ENCODE measurements around the gene DCAF17.

Gene DCAF17

DNA sequence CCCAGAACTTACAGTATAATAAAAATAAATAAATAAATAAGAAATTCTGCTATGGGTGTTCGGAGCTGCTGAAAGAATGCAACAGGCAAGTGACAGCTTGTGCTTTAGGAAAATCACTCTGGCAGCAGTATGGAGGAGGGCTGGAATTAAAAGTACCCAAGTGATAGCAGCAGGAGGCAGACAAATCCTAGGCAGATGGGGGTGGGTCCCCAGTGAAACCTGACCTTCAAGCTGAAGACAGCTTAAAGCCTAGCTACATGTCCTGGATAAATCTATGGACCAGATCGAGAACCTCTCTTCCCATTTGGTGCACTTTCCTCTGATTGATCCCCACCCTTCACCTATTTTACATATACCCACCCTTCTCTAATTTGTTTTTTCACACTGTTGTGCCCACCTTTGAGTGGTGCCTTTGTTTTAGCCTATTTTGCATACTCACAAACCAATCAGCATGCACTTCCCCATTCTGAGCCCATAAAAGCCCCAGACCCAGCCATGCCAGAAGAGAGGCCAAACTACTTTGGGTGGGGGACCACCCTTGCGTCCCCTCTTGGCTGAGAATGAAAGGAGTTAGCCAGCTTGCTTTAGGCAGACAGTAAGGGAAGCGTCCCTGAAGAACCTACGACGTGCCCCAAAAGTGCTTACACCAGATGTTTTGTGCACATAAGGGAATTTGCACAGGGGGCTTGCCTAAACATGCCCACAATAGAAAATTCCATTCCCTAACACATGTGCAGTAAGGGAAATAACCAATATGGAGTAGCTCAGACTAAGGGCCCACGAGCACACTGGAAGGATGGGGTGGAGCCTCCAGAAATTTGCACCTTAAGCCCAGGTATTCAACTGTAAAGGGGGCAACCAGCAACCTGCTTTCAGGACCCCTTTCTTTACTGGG is 3.3 kb upstream of the DCAF17 start:
- TF ChIP-seq, protein P1, sequence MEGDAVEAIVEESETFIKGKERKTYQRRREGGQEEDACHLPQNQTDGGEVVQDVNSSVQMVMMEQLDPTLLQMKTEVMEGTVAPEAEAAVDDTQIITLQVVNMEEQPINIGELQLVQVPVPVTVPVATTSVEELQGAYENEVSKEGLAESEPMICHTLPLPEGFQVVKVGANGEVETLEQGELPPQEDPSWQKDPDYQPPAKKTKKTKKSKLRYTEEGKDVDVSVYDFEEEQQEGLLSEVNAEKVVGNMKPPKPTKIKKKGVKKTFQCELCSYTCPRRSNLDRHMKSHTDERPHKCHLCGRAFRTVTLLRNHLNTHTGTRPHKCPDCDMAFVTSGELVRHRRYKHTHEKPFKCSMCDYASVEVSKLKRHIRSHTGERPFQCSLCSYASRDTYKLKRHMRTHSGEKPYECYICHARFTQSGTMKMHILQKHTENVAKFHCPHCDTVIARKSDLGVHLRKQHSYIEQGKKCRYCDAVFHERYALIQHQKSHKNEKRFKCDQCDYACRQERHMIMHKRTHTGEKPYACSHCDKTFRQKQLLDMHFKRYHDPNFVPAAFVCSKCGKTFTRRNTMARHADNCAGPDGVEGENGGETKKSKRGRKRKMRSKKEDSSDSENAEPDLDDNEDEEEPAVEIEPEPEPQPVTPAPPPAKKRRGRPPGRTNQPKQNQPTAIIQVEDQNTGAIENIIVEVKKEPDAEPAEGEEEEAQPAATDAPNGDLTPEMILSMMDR (IDR thresholded peaks at IDR 0.05; ENCODE audit: insufficient read depth, low read length, missing control alignments) = no peak
- H3K4me3 ChIP-seq (ENCODE audit: low read depth, low read length) = no peak overlapping the region
- no peak for DNase-seq (ENCODE audit: low read depth, low spot score)
- ChIA-PET CTCF (interaction anchor here (1.0 to 2.2 kb wide), 3 partner anchors 15 to 501 kb away, joined by 3 to 19 read pairs (median 4); no protein-coding TSS in a partner anchor), POLR2A (no interaction called here)

DNA sequence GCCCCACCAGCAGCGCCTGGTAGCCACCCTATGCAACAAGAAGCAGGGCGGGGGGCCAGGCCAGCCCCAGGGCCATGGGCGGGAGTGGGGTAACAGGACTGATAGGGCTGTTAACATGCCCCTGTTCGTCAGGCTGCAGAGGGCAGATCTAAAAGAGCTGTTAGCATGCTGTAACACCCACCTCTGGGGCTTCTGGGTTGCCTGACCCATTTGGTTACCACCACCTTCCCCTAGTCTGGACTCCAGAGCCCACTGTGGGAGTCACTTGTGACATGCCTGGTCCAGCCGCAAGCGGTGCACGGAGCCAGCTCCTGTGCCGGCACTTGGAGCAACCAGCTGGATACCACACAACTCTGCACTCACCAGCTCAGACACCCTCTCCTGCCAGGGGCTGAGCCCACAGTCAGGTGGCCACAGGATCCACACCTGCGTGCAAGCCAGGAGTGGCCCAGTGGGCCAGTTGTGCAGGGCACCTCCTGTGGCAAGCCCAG is 2.3 kb upstream of the DCAF17 start:
- TF ChIP-seq, protein P1 (IDR thresholded peaks at IDR 0.05; ENCODE audit: insufficient read depth, low read length, missing control alignments) = no peak
- H3K4me3 ChIP-seq (ENCODE audit: low read depth, low read length) = no peak overlapping the region
- ChIA-PET CTCF (interaction anchor here (1.2 to 2.2 kb wide), 3 partner anchors 16 to 502 kb away, joined by 4 to 19 read pairs (median 8); no protein-coding TSS in a partner anchor), POLR2A (no interaction called here)
- DNase-seq (ENCODE audit: low read depth, low spot score) = no peak

DNA sequence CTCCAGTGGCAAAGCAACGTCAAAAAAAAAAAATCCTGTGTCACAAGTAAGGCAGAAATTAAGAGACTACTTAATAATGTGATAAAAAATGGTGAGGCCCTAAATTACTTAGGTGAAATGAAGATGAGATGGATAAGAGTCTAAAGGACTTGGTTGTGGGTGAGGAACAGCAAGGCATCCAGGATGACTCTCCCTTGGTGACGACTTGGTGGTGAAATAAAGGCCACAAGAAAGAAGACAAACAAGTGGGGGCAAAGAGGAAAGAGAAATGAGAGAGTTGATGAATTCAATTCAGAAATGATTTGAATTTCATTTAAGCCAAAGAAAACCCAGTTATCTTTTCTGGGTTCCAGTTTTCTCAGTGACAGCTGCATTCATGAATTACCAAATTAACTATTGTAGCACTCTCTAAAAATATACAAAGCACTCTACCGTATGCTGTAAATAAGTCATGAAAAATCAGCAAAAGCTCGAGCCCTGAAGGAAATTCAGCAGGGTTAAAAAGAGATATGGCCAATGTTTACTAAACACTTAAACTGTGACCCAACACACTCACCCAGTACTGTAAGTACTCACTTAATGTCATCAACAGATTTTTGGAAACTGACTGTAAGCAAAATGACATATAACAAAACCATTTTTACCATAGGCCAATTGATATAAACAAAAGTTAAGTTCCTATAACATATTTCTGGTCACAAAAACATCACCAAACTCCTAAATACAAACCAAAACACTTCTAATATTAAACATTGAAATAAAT is 1.6 kb upstream of the DCAF17 start:
- no peak overlapping the region for H3K4me3 ChIP-seq (ENCODE audit: low read depth, low read length)
- TF ChIP-seq, protein P1 (IDR thresholded peaks at IDR 0.05; ENCODE audit: insufficient read depth, low read length, missing control alignments) = no peak
- POLR2A ChIA-PET = no interaction called here
- CTCF ChIA-PET = interaction anchor here (0.9 to 2.2 kb wide), 9 partner anchors 12 to 503 kb away, joined by 3 to 19 read pairs (median 3); no protein-coding TSS in a partner anchor
- DNase-seq (ENCODE audit: low read depth, low spot score) = no peak

DNA sequence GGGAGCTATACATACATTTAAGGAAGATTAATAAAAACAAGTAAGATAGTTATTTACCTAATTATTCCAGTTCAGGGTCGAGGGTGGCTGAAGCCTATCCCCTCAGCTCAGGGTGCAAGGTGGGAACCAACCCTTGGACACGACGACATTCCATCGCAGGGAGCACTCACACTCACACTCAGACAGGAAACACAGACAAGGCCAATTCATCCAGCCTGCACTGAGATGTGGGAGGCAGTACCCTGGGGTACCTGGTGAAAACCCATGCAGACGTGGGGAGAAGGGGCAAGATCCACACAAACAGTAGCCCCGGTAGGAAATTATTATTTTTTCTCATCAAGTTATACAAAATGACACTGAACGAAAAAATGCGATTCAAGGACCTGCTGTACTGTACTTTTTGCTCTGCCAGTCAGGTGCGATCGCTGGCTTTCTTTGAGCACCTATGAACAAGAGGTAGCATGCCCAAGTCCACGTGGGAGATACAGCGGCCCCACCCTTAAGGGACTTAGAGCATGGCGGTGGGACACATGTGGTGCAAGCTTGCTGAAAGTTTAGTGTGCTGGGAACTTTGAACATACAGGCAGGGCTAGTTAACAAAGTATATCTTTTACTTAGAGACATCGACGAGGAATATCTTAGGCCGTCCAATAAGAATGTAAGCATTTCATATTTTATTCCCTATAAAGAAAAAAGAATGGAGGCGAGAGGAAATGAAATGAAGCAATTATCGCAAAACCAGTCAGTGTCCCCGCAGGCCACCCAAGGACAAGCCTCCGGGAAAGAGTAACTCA is 860 bp upstream of the DCAF17 start:
- TF ChIP-seq, protein P1 (IDR thresholded peaks at IDR 0.05; ENCODE audit: insufficient read depth, low read length, missing control alignments) = no peak
- DNase-seq (ENCODE audit: low read depth, low spot score) = no peak
- POLR2A ChIA-PET = interaction anchor here (1.1 to 1.5 kb wide), 2 partner anchors 17 to 89 kb away, joined by 3 read pairs; partner anchors contain the start of gene CYBRD1
- H3K4me3 ChIP-seq (ENCODE audit: low read depth, low read length) = peak overlapping the region; percentile 84
- CTCF ChIA-PET = interaction anchor here (0.6 to 1.9 kb wide), 10 partner anchors 13 to 460 kb away, joined by 3 to 8 read pairs (median 3); no protein-coding TSS in a partner anchor

DNA sequence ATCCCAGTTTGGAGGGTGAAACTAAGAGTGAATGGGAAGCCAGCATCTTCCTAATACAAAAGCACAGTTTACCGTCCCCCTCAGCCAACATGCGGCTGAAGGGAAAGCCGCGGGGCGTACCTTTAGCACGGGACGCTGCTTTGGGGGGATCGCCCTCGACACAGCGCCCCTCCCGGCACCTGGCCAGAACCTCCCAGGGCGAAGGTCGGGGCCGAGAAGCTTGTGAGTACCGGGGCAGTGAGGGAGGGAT is 338 bp upstream of the DCAF17 start, which contains the start of gene METTL8:
Gene METTL8 (minus strand): TSS at position 228 of the 250 bp plus-strand sequence. CDS start 41,805 bp downstream, outside the sequence.
- ChIA-PET POLR2A (interaction anchor here (0.6 to 1.5 kb wide), 3 partner anchors 18 to 542 kb away, joined by 3 to 4 read pairs (median 3); partner anchors contain the start of gene CYBRD1), CTCF (interaction anchor here (0.6 to 1.5 kb wide), 4 partner anchors 15 to 461 kb away, joined by 3 to 4 read pairs (median 4); no protein-coding TSS in a partner anchor)
- peak within 1 kb of the TSS; percentile 84 for H3K4me3 ChIP-seq (ENCODE audit: low read depth, low read length)
- DNase-seq (ENCODE audit: low read depth, low spot score) = no peak
- TF ChIP-seq, protein P1 (IDR thresholded peaks at IDR 0.05; ENCODE audit: insufficient read depth, low read length, missing control alignments) = peak; percentile 42

All from AG04449 (cell line).